SU-DHL-6 (cell line): ENCODE measurements around the gene CHAT.

Experiments used
- EZH2phosphoT487 ChIP-seq: fragments of 200-600 bp; sonication (generic), shearing (Covaris generic); conservative IDR thresholded peaks from 2 replicates; pipeline ENCODE4 v1.6.1; 2018; ENCODE audit warnings: mild to moderate bottlenecking, antibody characterized with exemption, low read length, moderate library complexity, mixed read lengths
- TF ChIP-seq, protein P1 (sequence below): fragments of 200-600 bp; sonication (generic); IDR thresholded peaks from one replicate; pipeline ENCODE4 v1.5.1; 2017; ENCODE audit warnings: antibody characterized with exemption, mild to moderate bottlenecking, low read length, moderate library complexity; ENCODE audit not compliant: insufficient read depth, poor library complexity, severe bottlenecking

DNA sequence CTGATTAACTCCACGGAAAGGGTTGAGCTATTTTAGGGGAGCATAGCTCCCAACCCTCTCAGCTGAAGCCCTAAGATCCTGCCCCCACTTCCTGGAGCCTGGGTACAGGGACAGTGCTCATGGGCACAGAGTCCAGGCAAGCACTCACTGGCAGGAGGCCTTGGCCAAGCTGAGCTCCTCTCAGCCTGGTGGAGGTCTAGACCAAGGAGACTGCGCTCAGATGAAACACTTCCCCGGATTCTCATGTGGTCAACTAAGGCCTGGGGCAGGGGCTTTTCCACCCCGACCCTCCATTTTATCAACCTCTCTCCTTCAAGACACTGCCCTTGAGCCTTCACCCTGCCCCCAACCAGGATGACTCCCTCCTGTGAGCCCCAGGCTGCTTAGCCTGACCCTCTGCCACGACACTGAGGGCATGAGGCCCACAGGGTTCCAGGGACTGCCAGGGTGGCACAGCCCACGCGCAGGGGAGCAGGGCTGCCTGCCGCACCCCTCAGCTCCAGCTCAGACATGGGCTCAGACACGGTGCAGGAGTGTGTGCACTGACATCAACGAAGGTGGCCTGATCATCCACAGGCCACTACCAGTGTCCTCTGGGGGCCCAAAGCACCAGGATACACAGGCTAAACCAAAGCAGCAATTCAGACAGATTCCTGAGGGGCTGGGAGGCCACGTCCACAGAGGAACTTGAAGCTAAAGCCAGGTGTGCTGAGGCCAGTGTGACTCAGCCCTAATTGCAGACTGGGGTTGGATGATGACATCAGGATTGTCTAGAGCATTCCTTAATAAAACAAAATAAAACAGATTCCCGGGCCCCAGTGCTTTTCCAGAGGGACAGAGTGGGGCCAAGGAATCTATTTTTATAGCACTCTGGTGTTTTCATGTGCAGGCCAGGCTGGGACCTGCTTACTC lies 18.8 kb downstream of the CHAT start:
- TF ChIP-seq, protein P1, sequence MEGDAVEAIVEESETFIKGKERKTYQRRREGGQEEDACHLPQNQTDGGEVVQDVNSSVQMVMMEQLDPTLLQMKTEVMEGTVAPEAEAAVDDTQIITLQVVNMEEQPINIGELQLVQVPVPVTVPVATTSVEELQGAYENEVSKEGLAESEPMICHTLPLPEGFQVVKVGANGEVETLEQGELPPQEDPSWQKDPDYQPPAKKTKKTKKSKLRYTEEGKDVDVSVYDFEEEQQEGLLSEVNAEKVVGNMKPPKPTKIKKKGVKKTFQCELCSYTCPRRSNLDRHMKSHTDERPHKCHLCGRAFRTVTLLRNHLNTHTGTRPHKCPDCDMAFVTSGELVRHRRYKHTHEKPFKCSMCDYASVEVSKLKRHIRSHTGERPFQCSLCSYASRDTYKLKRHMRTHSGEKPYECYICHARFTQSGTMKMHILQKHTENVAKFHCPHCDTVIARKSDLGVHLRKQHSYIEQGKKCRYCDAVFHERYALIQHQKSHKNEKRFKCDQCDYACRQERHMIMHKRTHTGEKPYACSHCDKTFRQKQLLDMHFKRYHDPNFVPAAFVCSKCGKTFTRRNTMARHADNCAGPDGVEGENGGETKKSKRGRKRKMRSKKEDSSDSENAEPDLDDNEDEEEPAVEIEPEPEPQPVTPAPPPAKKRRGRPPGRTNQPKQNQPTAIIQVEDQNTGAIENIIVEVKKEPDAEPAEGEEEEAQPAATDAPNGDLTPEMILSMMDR: no peak
- TF ChIP-seq EZH2phosphoT487: no peak
